ENCODE results near the gene MRTFA. TPM values are rescaled to one million over a fixed set of nuclear protein-coding genes. Genes with fewer than 3 reads are reported as not detected.

Gene MRTFA
- total RNA-seq, 1 experiment from 2014 or later: 28.0 TPM

- CTCF ChIA-PET: no interaction called here
- no peak for DNase-seq (ENCODE audit: low read depth, low spot score)
- H3K36me3 ChIP-seq (ENCODE audit: control insufficient read depth in 1 of 2, insufficient read depth in 2 of 2, low read length in 2 of 2): peaks cover 2 to 10% of the 10 kb centered on the region in 2 experiments; a peak in 2 of 4 replicates
Observed at GRCh38 chr22:40411506-40411861, 225.0 kb downstream of the MRTFA start.

More at GRCh38 chr22:40411506-40411861, 225.0 kb downstream of the MRTFA start:
- no peak for ATAC-seq
- Histone ChIP-seq H3K9me3 (ENCODE audit: control insufficient read depth in 1 of 2, insufficient read depth in 1 of 2, low read depth in 1 of 2, low read length in 2 of 2) (no peaks in the 10 kb centered on the region), H3K27me3 (ENCODE audit: insufficient read depth, low read length) (no peaks in the 10 kb centered on the region), H3K79me2 (ENCODE audit: insufficient read depth, low read length) (no peaks in the 10 kb centered on the region), H3K4me2 (ENCODE audit: low read length) (no peak overlapping the region), H3K9ac (ENCODE audit: low read length) (no peak overlapping the region), H2AFZ (ENCODE audit: low read depth, low read length, poor library complexity, severe bottlenecking) (no peak overlapping the region), H3K9me2 (ENCODE audit: insufficient read depth) (no peaks in the 10 kb centered on the region), H3K27ac (ENCODE audit: low read depth, low read length) (no peak overlapping the region), H4K20me1 (ENCODE audit: insufficient read depth) (no peaks in the 10 kb centered on the region), H3K4me1 (ENCODE audit: control insufficient read depth in 1 of 2, insufficient read depth in 2 of 2, low read length in 2 of 2) (peaks cover 4 to 11% of the 10 kb centered on the region in 2 experiments; a peak in 3 of 4 replicates), H3K4me3 (replicated peaks in 1 of 2; ENCODE audit: low read depth in 1 of 2, low read length in 2 of 2) (no peak overlapping the region)
- ChIA-PET POLR2A (no interaction called here), RAD21 (ENCODE audit: low non-redundant PET in 1 of 2, low total read pairs in 2 of 2, uncharacterized antibody in 2 of 2, unreplicated experiment in 2 of 2) (no interaction called here)
- TF ChIP-seq ZFX (IDR thresholded peaks at IDR 0.05): no peak
- no peak for TF ChIP-seq EGR1 (IDR thresholded peaks at IDR 0.05; ENCODE audit: low read depth)
- TF ChIP-seq FOSL1 (IDR thresholded peaks at IDR 0.05; ENCODE audit: low read depth): no peak
- no peak for TF ChIP-seq JUND (IDR thresholded peaks at IDR 0.05)
- TF ChIP-seq EZH2 (IDR thresholded peaks at IDR 0.05): no peak
- TF ChIP-seq, protein P1, sequence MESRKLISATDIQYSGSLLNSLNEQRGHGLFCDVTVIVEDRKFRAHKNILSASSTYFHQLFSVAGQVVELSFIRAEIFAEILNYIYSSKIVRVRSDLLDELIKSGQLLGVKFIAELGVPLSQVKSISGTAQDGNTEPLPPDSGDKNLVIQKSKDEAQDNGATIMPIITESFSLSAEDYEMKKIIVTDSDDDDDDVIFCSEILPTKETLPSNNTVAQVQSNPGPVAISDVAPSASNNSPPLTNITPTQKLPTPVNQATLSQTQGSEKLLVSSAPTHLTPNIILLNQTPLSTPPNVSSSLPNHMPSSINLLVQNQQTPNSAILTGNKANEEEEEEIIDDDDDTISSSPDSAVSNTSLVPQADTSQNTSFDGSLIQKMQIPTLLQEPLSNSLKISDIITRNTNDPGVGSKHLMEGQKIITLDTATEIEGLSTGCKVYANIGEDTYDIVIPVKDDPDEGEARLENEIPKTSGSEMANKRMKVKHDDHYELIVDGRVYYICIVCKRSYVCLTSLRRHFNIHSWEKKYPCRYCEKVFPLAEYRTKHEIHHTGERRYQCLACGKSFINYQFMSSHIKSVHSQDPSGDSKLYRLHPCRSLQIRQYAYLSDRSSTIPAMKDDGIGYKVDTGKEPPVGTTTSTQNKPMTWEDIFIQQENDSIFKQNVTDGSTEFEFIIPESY (IDR thresholded peaks at IDR 0.05; ENCODE audit: extremely low read depth, insufficient replicate concordance, low read length): no peak
- TF ChIP-seq POLR2A (IDR thresholded peaks at IDR 0.05; ENCODE audit: borderline replicate concordance, extremely low read depth, insufficient read depth, insufficient read length): no peak
- no peak for TF ChIP-seq ELF1 (IDR thresholded peaks at IDR 0.05; ENCODE audit: borderline replicate concordance, low read depth)
- no peak for TF ChIP-seq RAD21 (IDR thresholded peaks at IDR 0.05; ENCODE audit: low read depth)
- no peak for TF ChIP-seq EZH2phosphoT487 (IDR thresholded peaks at IDR 0.05; ENCODE audit: borderline replicate concordance)
- no peak for TF ChIP-seq ZNF274 (IDR thresholded peaks at IDR 0.05; ENCODE audit: low read depth, low read length)
- TF ChIP-seq, protein P2, sequence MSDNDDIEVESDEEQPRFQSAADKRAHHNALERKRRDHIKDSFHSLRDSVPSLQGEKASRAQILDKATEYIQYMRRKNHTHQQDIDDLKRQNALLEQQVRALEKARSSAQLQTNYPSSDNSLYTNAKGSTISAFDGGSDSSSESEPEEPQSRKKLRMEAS (IDR thresholded peaks at IDR 0.05): no peak
- TF ChIP-seq SP1 (IDR thresholded peaks at IDR 0.05; ENCODE audit: low read depth): no peak
- TF ChIP-seq, protein P3, sequence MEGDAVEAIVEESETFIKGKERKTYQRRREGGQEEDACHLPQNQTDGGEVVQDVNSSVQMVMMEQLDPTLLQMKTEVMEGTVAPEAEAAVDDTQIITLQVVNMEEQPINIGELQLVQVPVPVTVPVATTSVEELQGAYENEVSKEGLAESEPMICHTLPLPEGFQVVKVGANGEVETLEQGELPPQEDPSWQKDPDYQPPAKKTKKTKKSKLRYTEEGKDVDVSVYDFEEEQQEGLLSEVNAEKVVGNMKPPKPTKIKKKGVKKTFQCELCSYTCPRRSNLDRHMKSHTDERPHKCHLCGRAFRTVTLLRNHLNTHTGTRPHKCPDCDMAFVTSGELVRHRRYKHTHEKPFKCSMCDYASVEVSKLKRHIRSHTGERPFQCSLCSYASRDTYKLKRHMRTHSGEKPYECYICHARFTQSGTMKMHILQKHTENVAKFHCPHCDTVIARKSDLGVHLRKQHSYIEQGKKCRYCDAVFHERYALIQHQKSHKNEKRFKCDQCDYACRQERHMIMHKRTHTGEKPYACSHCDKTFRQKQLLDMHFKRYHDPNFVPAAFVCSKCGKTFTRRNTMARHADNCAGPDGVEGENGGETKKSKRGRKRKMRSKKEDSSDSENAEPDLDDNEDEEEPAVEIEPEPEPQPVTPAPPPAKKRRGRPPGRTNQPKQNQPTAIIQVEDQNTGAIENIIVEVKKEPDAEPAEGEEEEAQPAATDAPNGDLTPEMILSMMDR (IDR thresholded peaks at IDR 0.05 in 2 of 3, conservative IDR thresholded peaks at IDR 0.05 in 1 of 3; ENCODE audit: borderline replicate concordance in 1 of 3, insufficient read depth in 1 of 3, low read depth in 2 of 3, low read length in 2 of 3): no peak
- no peak for TF ChIP-seq CEBPB (IDR thresholded peaks at IDR 0.05; ENCODE audit: low read depth)
- no peak for TF ChIP-seq TCF7L2 (IDR thresholded peaks at IDR 0.05; ENCODE audit: borderline replicate concordance, extremely low read depth, insufficient read depth, insufficient read length)
- TF ChIP-seq POLR2AphosphoS5 (IDR thresholded peaks at IDR 0.05; ENCODE audit: low read depth, low read length): no peak
- TF ChIP-seq, protein P4, sequence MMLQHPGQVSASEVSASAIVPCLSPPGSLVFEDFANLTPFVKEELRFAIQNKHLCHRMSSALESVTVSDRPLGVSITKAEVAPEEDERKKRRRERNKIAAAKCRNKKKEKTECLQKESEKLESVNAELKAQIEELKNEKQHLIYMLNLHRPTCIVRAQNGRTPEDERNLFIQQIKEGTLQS (IDR thresholded peaks at IDR 0.05): no peak
- TF ChIP-seq YY1 (IDR thresholded peaks at IDR 0.05; ENCODE audit: extremely low read depth, insufficient replicate concordance, low read depth, low read length): no peak
- TF ChIP-seq CBX3 (IDR thresholded peaks at IDR 0.05; ENCODE audit: low read depth): no peak
- BruUV-seq (replicated peaks): no TSS peak
- intact Hi-C loops (cut with micrococcal nuclease): no loop called here
